ENCODE data around the gene IQCE. TPM values are rescaled to one million over a fixed set of nuclear protein-coding genes. Genes with fewer than 3 reads are reported as not detected.

IQCE gene, protein sequence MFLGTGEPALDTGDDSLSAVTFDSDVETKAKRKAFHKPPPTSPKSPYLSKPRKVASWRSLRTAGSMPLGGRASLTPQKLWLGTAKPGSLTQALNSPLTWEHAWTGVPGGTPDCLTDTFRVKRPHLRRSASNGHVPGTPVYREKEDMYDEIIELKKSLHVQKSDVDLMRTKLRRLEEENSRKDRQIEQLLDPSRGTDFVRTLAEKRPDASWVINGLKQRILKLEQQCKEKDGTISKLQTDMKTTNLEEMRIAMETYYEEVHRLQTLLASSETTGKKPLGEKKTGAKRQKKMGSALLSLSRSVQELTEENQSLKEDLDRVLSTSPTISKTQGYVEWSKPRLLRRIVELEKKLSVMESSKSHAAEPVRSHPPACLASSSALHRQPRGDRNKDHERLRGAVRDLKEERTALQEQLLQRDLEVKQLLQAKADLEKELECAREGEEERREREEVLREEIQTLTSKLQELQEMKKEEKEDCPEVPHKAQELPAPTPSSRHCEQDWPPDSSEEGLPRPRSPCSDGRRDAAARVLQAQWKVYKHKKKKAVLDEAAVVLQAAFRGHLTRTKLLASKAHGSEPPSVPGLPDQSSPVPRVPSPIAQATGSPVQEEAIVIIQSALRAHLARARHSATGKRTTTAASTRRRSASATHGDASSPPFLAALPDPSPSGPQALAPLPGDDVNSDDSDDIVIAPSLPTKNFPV
- 2.3 TPM for polyA plus RNA-seq

DNA sequence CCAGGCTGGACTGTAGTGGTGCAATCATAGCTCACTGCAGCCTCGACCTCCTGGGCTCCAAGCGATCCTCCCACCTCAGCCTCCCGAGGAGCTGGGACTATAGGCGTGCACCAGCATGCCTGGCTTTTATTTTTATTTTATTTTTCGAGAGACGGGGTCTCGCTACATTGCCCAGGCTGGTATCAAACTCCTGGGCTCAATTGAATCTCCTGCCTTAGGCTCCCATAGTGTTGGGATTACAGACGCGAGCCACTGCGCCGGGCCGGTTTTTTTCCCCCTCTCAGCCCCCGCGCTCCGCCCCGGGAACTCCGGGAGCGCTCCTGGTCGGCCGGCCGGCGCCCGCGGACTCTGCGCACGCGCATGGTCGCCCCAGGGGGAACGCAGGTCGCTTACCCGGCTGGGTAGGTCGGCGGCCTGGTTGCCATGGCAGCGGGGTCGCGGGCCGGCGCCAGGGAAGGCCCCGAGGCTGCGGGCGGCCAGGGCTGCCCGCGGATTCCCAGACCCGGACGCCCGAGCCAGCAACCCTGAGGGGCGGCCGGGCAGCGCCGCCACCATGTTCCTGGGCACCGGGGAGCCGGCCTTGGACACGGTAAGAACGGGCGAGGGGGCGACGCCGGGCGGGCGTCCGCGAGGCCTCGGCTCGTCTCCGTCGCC, at the start of gene IQCE:
IQCE (plus strand) TSS at position 351 of the 654 bp plus-strand sequence; CDS start at position 554, 203 bp downstream.
- no peaks in the 10 kb centered on the region for H3K27me3 Mint-ChIP-seq
- peak within 1 kb of the TSS; percentile 73 to 86 (median 85) for H3K4me3 Mint-ChIP-seq
- no peaks in the 10 kb centered on the region for H3K9me3 Mint-ChIP-seq
- peaks cover 14 to 27% (median 16%) of the 10 kb centered on the region in 3 donors for H3K4me1 Mint-ChIP-seq
- H3K27ac Mint-ChIP-seq: peak within 1 kb of the TSS in 2 of 3 donors; percentile 86
- H3K36me3 Mint-ChIP-seq: no peaks in the 10 kb centered on the region

DNA sequence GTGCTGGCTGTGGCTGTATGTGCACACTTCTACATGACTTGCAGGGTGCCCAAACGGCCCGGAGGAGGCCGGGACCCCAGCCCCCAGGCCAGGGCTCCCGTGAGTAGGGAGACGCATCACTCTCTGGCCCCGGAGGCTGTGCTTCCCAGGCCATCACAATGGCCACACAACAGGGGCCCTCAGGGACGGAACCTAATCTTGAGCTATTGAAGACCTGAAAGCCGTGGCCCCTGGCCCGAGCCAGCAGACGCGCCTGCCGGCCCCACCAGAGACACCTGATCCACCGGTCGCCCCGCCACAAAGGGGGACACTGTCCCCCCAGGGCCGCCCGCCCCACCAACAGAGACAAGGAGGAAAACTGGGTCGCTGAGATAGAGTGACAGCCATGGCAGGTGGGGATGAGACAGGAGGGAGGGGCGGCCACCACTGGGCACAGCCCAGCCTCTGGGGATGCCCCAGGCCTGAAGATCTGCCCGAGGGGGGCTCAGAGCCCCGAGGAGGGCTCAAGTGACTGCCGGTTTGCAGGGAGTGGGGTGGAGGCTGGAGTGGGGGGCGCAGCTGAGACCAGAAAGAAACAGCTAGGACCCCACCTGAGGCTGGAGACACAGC, 49.4 kb upstream of the IQCE start:
- Mint-ChIP-seq H3K9me3 (no peaks in the 10 kb centered on the region), H3K4me3 (peak overlapping the region; percentile 77 to 89 (median 84)), H3K36me3 (no peaks in the 10 kb centered on the region), H3K4me1 (peaks cover 4 to 34% (median 28%) of the 10 kb centered on the region in 3 donors), H3K27me3 (no peaks in the 10 kb centered on the region), H3K27ac (peak overlapping the region; percentile 98 to 100 (median 98))

DNA sequence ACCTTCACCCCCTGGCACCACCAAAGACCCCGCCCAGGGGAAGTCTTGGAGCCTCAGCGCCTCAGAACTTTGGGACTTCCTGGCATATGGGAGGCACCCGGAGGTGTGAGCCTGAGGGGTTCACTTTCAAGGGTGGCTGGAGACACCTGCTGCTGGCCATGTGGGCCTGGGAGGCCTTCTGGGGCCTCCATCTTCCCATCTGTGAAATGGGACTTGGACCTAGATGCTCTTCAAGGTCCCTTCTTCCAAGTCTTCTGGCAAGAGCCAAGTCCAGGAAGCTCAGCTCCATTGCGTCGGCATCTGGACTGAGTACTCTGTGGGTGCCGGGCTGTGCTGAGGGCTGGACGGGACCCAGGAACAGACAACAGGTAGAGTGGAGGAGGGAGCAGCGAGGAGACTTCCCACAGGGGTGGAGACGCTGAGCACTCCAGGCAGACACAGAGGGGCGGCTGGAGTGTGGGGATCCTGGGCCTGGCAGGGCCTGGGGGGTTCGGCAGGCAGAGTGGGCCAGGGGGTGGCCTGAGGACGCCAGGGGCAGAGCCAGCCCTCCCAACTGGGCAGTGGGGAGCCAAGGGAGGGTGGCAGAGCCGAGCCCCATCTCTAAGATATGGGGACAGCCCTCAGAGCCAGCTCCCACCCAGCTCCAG, 48.5 kb upstream of the IQCE start:
- H3K36me3 Mint-ChIP-seq: no peaks in the 10 kb centered on the region
- peak overlapping the region; percentile 75 to 94 (median 90) for H3K4me3 Mint-ChIP-seq
- H3K9me3 Mint-ChIP-seq: no peaks in the 10 kb centered on the region
- H3K27me3 Mint-ChIP-seq: no peaks in the 10 kb centered on the region
- peaks cover 4 to 34% (median 28%) of the 10 kb centered on the region in 3 donors for H3K4me1 Mint-ChIP-seq
- peak overlapping the region; percentile 98 to 100 (median 98) for H3K27ac Mint-ChIP-seq

DNA sequence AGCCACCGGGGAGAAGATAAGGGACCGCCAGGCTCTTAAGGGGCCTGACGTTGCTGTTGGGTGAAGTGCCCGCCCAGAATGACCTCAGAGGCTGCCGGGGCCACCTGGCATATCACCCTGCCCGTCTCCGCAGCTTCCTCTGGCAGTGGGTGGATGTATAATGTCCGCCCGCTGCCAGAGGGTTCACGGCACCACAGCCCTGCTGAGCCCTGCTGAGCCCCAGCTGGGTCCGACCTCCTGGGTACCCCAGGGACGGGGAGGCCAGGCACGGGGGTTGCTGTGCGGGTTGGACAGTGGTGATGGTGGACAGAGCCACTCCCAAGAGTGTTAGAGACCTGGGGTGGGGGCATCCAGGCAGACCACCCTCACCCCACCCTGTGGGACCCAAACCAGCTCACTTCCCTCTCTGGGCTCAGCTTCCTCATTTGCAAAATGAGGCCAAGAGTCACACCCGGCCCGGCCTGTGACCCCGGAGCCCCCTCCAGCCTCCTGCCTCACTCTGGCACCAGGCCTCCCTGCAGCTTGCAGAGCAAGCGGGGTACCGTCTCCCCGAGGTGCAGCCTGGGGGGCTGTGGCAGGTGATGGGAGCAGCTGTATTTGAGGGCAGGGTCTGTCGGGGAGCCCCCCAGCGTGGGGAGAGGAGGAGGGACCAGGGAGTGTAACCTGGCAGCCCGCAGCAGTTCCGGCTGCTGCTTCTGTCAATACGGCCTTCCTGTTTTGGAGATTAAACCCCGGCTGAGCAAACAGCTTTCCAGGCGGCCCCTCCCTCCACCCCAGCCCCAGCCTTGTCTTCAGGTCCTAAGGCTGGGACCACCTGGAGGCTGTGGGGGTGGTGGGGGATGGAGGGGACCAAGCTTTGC, 47.6 kb upstream of the IQCE start:
- Mint-ChIP-seq H3K36me3 (no peaks in the 10 kb centered on the region), H3K4me1 (peaks cover 4 to 34% (median 28%) of the 10 kb centered on the region in 3 donors), H3K9me3 (no peaks in the 10 kb centered on the region), H3K27me3 (no peaks in the 10 kb centered on the region), H3K27ac (peak overlapping the region; percentile 98 to 100 (median 98)), H3K4me3 (peak overlapping the region; percentile 75 to 94 (median 90))

DNA sequence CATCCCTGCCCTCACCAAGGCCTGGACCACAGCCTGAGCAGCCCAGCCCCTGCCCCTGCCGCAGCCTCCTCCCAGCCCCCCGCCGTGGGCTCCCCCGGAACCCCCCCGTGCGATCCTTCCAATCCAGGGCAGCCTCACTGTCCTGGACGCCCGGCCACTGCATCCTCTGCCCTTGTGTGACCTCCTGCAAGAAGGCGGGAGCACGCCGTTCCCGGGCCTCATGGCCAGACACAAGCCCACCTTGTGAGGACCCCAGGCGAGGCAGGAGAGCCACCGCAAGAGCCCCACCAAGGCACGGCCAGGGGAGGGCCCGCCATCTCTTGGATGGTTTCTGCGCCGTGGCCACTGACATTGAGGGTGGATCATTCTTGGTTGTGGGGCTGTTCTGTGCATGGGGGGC, 47.0 kb upstream of the IQCE start:
- Mint-ChIP-seq H3K27ac (peak overlapping the region; percentile 98 to 100 (median 98)), H3K4me3 (peak overlapping the region; percentile 75 to 94 (median 90)), H3K4me1 (peaks cover 4 to 34% (median 28%) of the 10 kb centered on the region in 3 donors), H3K36me3 (no peaks in the 10 kb centered on the region), H3K9me3 (no peaks in the 10 kb centered on the region), H3K27me3 (no peaks in the 10 kb centered on the region)

DNA sequence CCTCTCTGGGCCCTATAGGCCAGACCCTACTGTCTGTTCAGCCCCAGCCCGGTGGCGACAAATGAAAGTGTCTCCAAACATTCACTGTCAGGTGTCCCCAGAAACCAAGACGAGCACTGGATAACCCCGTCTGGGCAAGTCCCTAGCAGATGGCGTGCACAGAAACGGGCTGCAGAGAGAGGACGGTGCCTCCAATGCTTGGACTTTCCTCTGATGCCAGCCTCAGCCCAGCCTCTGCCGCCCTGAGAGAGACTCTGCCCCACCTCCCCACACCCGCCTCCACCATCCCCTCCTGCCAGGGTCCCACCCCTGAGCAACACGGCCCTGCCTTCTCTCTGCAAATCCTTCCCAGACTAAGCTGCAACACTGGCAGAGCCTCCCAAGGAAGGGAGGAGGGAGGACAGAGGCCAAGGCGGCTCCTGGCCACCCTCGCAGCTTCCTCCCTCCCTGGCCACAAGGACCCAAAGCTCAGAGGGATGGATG, 46.6 kb upstream of the IQCE start:
- Mint-ChIP-seq H3K4me3 (peak overlapping the region; percentile 75 to 94 (median 88)), H3K9me3 (no peaks in the 10 kb centered on the region), H3K27me3 (no peaks in the 10 kb centered on the region), H3K36me3 (no peaks in the 10 kb centered on the region), H3K27ac (peak overlapping the region; percentile 98 to 100 (median 98)), H3K4me1 (peaks cover 4 to 34% (median 30%) of the 10 kb centered on the region in 3 donors)

DNA sequence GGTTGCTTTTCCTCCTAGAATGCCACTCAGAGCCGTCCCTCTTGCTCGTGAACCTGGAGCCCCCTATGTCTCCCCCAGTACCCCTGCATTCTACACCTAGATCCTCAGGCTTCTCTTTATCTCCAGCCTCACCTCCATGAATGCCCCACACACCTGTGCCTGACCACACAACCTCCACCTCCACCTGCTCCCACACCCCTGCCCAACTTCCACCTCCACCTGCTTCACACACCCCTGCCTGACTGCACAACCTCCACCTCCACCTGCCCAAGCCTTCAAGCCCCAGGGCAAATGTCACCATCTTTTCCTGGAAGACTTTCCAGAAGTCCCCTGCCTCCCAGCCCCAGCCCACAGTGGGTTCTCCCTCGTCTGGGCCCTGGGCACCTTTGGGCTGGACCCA, 46.1 kb upstream of the IQCE start:
- Mint-ChIP-seq H3K9me3 (no peaks in the 10 kb centered on the region), H3K4me1 (peaks cover 6 to 36% (median 33%) of the 10 kb centered on the region in 3 donors), H3K27me3 (no peaks in the 10 kb centered on the region), H3K27ac (peak overlapping the region; percentile 98 to 100 (median 98)), H3K36me3 (no peaks in the 10 kb centered on the region), H3K4me3 (peak overlapping the region; percentile 75 to 88 (median 82))

DNA sequence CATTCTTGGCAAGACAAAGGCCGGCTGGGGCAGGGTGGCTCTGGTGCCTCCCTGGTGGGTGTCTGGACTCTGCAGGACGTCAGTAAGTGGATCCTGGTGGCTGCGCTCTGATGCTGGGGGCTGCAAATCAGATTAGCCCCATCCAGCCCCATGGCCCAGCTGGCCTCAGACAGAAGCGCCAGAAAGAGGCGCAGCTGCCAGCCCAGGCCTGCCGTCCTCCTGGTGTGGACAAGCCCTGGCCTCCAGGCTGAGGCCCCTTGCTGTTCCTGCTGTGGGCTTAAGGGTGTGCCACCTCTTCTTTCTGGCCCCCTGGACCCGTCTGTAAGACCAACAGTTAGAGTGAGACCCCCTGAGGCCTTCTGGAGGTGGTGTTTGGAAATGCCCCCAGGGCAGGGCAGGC, 45.1 kb upstream of the IQCE start:
- H3K4me1 Mint-ChIP-seq: peaks cover 13 to 32% (median 29%) of the 10 kb centered on the region in 3 donors
- H3K27me3 Mint-ChIP-seq: no peaks in the 10 kb centered on the region
- H3K4me3 Mint-ChIP-seq: peak overlapping the region in 1 of 4 donors; percentile 45
- no peaks in the 10 kb centered on the region for H3K9me3 Mint-ChIP-seq
- H3K36me3 Mint-ChIP-seq: no peaks in the 10 kb centered on the region
- H3K27ac Mint-ChIP-seq: no peak overlapping the region

DNA sequence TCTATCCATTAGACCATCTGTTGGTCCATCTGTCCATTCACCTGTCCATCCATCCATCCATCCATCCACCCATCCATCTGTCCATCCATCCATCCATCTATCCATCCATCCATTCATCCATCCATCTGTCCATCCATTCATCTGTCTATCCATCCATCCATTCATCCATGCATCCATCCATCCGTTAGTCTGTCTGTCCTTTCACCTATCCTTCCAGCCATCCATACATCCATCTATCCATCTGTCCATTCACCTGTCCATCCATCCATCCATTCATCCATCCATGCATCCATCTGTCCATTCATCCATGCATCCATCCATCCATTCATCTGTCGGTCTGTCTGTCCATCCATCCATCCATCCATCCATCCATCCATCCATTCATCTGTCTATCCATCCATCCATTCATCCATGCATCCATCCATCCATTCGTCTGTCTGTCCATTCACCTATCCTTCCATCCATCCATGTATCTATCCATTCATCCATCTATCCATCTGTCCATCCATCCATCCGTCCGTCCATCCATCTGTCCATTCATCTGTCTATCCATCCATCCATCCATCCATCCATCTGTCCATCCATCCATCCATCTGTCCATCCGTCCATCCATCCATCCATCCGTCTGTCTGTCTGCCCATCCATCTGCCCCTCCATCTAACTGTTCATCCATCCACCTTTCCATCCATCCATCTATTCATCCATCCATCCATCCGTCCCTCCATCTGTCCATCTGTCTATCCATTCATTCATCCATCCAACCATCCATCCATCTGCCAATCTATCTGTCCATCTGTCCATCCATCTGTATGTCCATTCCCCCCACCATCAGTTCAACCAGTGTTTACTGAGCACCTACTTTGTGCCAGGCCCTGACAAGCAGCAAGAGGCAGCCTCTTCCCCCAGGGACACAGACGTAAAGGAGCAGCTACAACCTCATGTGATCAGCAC, 44.0 kb upstream of the IQCE start:
- no peaks in the 10 kb centered on the region for H3K36me3 Mint-ChIP-seq
- H3K4me1 Mint-ChIP-seq: peaks cover 13 to 27% (median 25%) of the 10 kb centered on the region in 3 donors
- no peak overlapping the region for H3K4me3 Mint-ChIP-seq
- no peaks in the 10 kb centered on the region for H3K27me3 Mint-ChIP-seq
- no peaks in the 10 kb centered on the region for H3K9me3 Mint-ChIP-seq
- H3K27ac Mint-ChIP-seq: no peak overlapping the region

DNA sequence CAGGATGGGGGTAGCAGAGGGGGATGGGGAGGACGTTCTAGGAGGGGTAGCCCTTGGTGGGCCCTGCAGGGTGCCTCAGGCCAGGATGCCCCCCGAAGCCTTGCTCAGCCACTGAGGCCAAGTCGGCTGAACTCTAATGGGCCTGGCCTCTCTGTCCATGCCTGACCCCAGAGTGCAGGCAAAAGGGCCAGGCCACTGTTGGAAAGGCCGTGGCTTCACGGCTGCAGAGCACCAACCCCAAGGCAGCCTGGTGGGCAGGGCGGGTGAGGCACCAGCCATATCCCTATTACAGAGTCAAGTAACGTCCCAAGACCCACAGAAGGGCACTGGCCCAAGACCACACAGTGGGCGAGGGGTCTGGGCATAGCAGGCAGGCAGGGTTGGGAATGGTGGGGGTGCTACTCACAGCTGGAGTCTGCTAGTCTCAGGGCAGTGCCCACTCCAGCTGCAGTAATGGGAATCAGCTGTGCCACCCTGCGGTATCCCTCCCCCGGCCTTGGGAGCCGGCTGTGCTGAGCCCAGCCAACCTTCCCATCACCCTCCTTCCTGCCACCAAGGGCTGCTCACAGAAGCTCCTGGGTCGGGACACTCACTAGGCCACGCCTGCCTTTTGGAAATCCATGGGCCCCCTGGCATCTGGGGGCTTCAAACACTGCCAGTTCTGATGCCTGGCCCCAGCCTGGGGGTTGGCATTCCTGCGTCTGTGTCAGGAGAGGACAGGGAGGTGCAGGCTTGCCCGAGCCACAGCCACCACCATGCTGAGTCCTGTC, 43.2 kb upstream of the IQCE start:
- H3K4me3 Mint-ChIP-seq: peak overlapping the region in 1 of 4 donors; percentile 18
- no peaks in the 10 kb centered on the region for H3K36me3 Mint-ChIP-seq
- H3K9me3 Mint-ChIP-seq: no peaks in the 10 kb centered on the region
- H3K4me1 Mint-ChIP-seq: peaks cover 13 to 23% (median 21%) of the 10 kb centered on the region in 3 donors
- H3K27me3 Mint-ChIP-seq: no peaks in the 10 kb centered on the region
- H3K27ac Mint-ChIP-seq: no peak overlapping the region

DNA sequence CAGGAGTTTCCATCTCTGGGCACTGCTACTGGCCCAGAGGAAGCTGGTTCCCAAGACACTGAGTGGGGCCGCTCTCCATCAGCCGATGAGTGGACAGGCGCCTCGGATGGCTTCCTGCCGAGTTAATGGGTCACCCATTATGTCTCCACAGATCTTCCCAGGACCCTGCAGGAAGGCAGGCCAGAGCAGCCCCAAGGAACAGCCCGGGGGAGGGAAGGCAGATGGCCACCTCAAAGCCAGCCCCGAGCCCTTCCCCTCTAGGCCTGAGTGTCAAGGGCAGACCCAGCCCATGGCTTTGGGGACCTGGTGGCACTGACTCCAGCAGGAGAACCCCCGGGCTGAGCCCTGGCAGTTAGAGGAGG, 42.6 kb upstream of the IQCE start:
- H3K27me3 Mint-ChIP-seq: no peaks in the 10 kb centered on the region
- H3K36me3 Mint-ChIP-seq: peaks cover 2% of the 10 kb centered on the region
- H3K27ac Mint-ChIP-seq: peak overlapping the region in 1 of 3 donors; percentile 96
- peak overlapping the region in 1 of 4 donors; percentile 18 for H3K4me3 Mint-ChIP-seq
- H3K4me1 Mint-ChIP-seq: peaks cover 13 to 22% (median 21%) of the 10 kb centered on the region in 3 donors
- no peaks in the 10 kb centered on the region for H3K9me3 Mint-ChIP-seq

DNA sequence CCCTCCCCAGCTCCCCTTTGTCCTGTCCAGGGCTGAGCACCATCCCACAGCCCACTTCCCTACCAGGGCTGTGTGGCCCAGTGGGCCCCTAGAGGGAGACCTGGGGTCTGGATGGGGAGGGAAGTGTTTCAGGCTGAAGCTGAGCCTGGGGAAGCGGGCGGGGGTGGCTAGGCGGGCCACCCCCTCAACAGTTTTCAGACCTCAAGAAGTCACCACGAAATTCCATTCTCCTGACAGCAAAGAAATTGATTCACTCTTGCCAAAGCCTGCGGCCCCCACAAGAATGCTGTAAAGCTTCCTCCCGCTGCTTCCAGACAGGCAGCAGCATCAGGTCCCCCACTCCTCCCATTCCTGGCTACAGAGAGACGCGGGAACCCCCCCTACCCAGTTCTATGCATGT, 41.8 kb upstream of the IQCE start:
- Mint-ChIP-seq H3K9me3 (no peaks in the 10 kb centered on the region), H3K27ac (peak overlapping the region in 2 of 3 donors; percentile 46 to 96), H3K4me3 (peak overlapping the region in 1 of 4 donors; percentile 94), H3K27me3 (no peaks in the 10 kb centered on the region), H3K4me1 (peaks cover 15 to 19% (median 19%) of the 10 kb centered on the region in 3 donors), H3K36me3 (peaks cover 6% of the 10 kb centered on the region)
